ENCODE data around the gene FBXO28. TPM values are rescaled to one million over a fixed set of nuclear protein-coding genes. Genes with fewer than 3 reads are reported as not detected.
"Not testable (repeated sequence)": the region's sequence is repeated elsewhere in the genome, so short reads cannot be mapped to it uniquely, and the experiment has no call there.

The FBXO28 gene
- total and polyA plus RNA-seq, 2 donors (not counting 1 experiment from before 2014, with no cell fraction given), result 25.3 to 34.3 TPM

DNA sequence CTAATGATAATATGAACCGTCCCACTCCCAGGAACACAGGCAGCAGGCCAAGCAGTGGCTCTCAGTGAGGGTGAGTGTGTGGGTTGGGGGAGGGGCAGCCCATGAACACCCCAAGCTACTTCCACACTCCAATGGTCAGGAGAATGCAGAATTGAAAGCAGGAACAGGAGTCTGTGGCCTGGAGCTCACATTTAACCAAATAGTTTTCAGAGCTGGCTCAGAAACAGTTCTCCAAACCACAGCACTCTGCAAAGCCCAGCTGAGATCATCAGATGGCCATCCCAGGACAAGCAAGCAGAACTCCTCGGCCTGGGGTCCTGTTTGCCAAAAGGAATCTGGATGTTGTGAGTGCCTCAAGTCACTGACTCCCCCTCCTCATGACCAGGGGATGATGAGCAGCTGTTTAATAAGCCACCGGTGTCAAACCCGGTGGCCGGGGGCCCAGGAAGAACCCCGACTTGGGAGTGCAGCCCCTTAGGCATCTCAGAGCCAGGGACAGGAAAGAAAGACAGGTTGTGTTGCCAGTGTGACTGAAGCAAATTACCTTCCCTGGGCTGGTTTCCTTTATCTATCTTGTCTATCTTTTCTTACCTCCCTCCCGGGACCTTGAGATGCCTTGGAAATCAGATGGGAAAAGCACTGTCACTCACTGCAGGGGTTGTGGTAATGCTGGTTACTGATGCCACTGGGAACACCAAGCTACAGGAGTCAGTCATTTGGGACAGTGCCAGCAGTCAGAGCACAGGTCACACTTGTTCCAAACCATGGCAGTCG lies 89.5 kb downstream of the FBXO28 start:
- no peaks in the 10 kb centered on the region for H3K36me3 ChIP-seq (ENCODE audit: control insufficient read depth, insufficient read depth, low read length)

DNA sequence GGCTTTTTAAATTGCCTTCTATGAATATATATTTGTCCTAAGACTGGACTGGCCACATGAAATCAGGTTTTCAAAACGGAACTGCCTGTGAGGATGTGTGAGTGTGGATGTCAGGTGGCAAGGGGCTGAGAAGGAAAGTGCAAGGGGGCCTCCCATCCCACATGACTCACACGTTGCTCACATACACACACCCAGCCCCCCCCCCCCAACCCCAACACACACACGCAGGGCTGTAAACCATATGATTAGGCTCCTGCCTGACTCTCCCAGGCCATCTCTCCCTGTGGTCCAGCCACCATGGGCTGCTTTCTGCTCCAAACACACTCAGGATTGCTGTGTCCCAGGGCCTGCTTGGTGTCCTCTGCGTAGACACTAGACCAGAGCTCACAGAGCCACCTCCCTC lies 91.5 kb downstream of the FBXO28 start:
- H3K79me2 ChIP-seq (ENCODE audit: control insufficient read depth, insufficient read depth, low read length), result no peaks in the 10 kb centered on the region
- H3K27ac ChIP-seq (ENCODE audit: insufficient read depth, low read length), result peak overlapping the region; percentile 79
- peak overlapping the region in 2 of 4 experiments; percentile 22 to 34 for H3K4me3 ChIP-seq (replicated peaks in 1 of 4; ENCODE audit: control extremely low read depth in 1 of 4, insufficient read depth in 1 of 4, low read depth in 3 of 4, low read length in 4 of 4)
- no peaks in the 10 kb centered on the region for H3K27me3 ChIP-seq (ENCODE audit: control insufficient read depth, insufficient read depth, low read length)
- TF ChIP-seq, protein P1, sequence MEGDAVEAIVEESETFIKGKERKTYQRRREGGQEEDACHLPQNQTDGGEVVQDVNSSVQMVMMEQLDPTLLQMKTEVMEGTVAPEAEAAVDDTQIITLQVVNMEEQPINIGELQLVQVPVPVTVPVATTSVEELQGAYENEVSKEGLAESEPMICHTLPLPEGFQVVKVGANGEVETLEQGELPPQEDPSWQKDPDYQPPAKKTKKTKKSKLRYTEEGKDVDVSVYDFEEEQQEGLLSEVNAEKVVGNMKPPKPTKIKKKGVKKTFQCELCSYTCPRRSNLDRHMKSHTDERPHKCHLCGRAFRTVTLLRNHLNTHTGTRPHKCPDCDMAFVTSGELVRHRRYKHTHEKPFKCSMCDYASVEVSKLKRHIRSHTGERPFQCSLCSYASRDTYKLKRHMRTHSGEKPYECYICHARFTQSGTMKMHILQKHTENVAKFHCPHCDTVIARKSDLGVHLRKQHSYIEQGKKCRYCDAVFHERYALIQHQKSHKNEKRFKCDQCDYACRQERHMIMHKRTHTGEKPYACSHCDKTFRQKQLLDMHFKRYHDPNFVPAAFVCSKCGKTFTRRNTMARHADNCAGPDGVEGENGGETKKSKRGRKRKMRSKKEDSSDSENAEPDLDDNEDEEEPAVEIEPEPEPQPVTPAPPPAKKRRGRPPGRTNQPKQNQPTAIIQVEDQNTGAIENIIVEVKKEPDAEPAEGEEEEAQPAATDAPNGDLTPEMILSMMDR (conservative IDR thresholded peaks at IDR 0.05 in 1 of 2, IDR thresholded peaks at IDR 0.05 in 1 of 2; ENCODE audit: low read depth in 1 of 2, low read length in 2 of 2), result no peak
- TF ChIP-seq EZH2 (IDR thresholded peaks at IDR 0.05; ENCODE audit: low read length, missing control alignments), result no peak
- peak overlapping the region; percentile 39 for H2AFZ ChIP-seq (ENCODE audit: low read length)
- peaks cover 11% of the 10 kb centered on the region for H3K4me1 ChIP-seq (ENCODE audit: control insufficient read depth, extremely low read depth, insufficient read depth, low read length)
- H4K20me1 ChIP-seq (ENCODE audit: control insufficient read depth, extremely low read depth, insufficient read depth, low read length), result no peaks in the 10 kb centered on the region
- peak overlapping the region; percentile 25 for H3K9ac ChIP-seq (ENCODE audit: insufficient read depth, low read length)
- peak; percentile 84 to 89 for DNase-seq (ENCODE audit: low read depth in 2 of 2)
- peak overlapping the region; percentile 77 for H3K4me2 ChIP-seq (ENCODE audit: extremely low read depth, insufficient read depth, low read length)
- H3K36me3 ChIP-seq (ENCODE audit: control insufficient read depth, insufficient read depth, low read length), result no peaks in the 10 kb centered on the region
- no peaks in the 10 kb centered on the region for H3K9me3 ChIP-seq (ENCODE audit: control insufficient read depth, insufficient read depth, low read depth, low read length)

More for the DNA sequence above, 89.5 kb downstream of the FBXO28 start:
- Histone ChIP-seq H3K4me1 (ENCODE audit: control insufficient read depth, extremely low read depth, insufficient read depth, low read length) (peaks cover 11% of the 10 kb centered on the region), H3K9me3 (ENCODE audit: control insufficient read depth, insufficient read depth, low read depth, low read length) (no peaks in the 10 kb centered on the region), H3K27me3 (ENCODE audit: control insufficient read depth, insufficient read depth, low read length) (no peaks in the 10 kb centered on the region), H3K9ac (ENCODE audit: insufficient read depth, low read length) (no peak overlapping the region), H2AFZ (ENCODE audit: low read length) (no peak overlapping the region), H3K27ac (ENCODE audit: insufficient read depth, low read length) (peak overlapping the region; percentile 1), H3K4me2 (ENCODE audit: extremely low read depth, insufficient read depth, low read length) (no peak overlapping the region), H4K20me1 (ENCODE audit: control insufficient read depth, extremely low read depth, insufficient read depth, low read length) (no peaks in the 10 kb centered on the region), H3K4me3 (replicated peaks in 1 of 4; ENCODE audit: control extremely low read depth in 1 of 4, insufficient read depth in 1 of 4, low read depth in 3 of 4, low read length in 4 of 4) (peak overlapping the region in 1 of 4 experiments; percentile 2), H3K79me2 (ENCODE audit: control insufficient read depth, insufficient read depth, low read length) (no peaks in the 10 kb centered on the region)
- TF ChIP-seq, protein P1 (conservative IDR thresholded peaks at IDR 0.05 in 1 of 2, IDR thresholded peaks at IDR 0.05 in 1 of 2; ENCODE audit: low read depth in 1 of 2, low read length in 2 of 2), result no peak
- TF ChIP-seq EZH2 (IDR thresholded peaks at IDR 0.05; ENCODE audit: low read length, missing control alignments), result no peak
- DNase-seq (ENCODE audit: low read depth in 2 of 2), result peak; percentile 79 to 88

DNA sequence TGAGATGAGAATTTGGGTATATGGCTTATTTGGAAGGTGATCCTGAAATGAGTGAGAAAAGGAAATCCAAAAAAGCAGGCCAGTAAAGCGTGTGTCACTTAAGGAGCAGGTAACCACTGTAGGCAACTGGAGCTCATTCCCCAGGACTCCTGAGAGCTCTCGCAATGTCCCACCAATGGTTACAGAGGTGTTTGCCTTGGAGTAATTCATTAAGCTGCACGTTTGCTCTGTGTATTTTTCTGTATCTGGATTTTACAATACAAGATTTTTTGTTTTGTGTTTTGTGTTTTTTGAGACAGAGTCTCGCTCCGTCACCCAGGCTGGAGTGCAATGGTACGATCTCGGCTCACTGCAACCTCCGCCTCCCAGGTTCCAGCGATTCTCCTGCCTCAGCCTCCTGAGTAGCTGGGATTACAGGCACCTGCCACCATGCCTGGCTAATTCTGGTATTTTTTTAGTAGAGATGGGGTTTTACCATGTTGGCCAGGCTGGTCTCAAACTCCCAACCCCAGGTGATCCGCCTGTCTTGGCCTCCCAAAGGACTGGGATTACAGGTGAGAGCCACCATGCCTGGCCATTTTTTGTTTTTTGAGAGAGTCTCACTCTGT lies 92.1 kb downstream of the FBXO28 start:
- not testable (repeated sequence) for H3K79me2 ChIP-seq (ENCODE audit: control insufficient read depth, insufficient read depth, low read length); H3K4me2 ChIP-seq (ENCODE audit: extremely low read depth, insufficient read depth, low read length); DNase-seq (ENCODE audit: low read depth in 2 of 2); H3K27me3 ChIP-seq (ENCODE audit: control insufficient read depth, insufficient read depth, low read length); H4K20me1 ChIP-seq (ENCODE audit: control insufficient read depth, extremely low read depth, insufficient read depth, low read length); H3K36me3 ChIP-seq (ENCODE audit: control insufficient read depth, insufficient read depth, low read length); H3K4me3 ChIP-seq (replicated peaks in 1 of 4; ENCODE audit: control extremely low read depth in 1 of 4, insufficient read depth in 1 of 4, low read depth in 3 of 4, low read length in 4 of 4); H3K9me3 ChIP-seq (ENCODE audit: control insufficient read depth, insufficient read depth, low read depth, low read length)
- Histone ChIP-seq H3K9ac (ENCODE audit: insufficient read depth, low read length) (peak overlapping the region; percentile 25), H2AFZ (ENCODE audit: low read length) (peak overlapping the region; percentile 39), H3K27ac (ENCODE audit: insufficient read depth, low read length) (peak overlapping the region; percentile 79), H3K4me1 (ENCODE audit: control insufficient read depth, extremely low read depth, insufficient read depth, low read length) (peaks cover 12% of the 10 kb centered on the region)
